Measurements from ENCODE around the gene POLN. TPM values are rescaled to one million over a fixed set of nuclear protein-coding genes. Genes with fewer than 3 reads are reported as not detected.

Gene POLN
- polyA plus RNA-seq: 2.8 and 9.1 TPM in 2 replicates

DNA sequence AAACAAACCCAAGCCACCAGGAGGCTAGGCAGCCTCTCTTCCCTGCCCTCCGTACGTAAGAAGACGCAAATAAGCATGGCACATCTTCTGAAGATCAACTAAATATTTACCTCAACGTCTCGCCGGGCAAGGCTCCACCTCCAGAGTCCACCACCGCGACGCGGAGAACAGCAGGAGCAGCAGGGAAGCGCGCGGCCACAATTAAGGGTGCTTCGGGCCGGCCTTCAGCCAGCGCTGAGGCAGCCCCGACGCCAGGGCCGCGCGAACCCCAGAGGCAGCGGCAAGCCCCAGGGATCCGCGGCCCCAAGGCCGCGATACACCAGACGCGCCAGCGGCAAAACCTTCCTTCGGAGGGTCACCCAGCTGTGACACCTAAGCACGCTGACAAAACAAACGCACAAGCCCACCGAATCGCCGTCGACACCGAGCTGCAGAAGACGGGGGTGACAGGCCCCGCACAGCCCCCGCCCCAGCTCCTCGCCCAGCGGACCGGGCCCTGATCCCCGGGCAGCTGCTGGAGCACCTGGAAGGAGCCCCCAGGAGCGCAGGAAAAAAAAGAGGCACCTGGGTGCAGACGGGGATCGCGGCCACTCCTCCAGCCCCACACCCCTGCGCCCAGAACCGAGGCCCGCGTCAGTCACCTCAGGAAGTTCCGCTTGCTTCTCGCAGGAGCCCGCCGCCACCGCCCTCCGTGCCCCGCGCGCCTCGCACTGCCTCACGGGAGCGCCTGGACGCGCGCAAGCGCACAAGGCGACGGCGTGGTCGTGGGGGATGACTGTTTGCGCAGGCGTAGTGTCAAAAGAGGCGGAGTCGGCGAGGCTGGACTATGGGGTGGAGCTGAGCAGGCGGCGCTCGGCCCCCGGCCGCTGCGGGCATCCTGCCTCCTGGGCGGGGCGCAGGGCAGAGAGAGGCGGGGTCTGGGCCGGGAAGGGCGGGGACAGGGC lies at the start of gene POLN, which contains the start of gene HAUS3:
TSS of gene POLN (minus strand) at position 712 of the 944 bp plus-strand sequence. CDS start 12,890 bp downstream, outside the sequence.
TSS of gene HAUS3 (minus strand) at position 712 of the 944 bp plus-strand sequence. CDS start 1,175 bp downstream, outside the sequence.

DNA sequence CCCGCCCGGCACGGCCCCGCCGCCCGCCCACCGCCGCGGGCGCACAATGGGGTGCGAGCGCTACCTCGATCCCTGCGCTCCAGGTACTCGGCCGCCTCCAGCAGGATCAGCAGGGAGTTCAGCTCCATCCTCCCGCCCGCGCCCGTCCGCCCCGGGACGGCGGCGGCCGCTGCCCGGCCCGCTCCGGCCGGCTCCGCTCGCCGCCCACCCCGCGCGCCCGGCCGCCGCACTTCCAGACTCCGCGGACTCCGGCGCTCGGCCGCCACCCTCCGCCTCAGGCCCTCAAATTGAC lies 19.9 kb upstream of the POLN start, which contains the start of gene MXD4:
TSS of gene MXD4 (minus strand) at position 257 of the 292 bp plus-strand sequence. CDS start at position 128, 129 bp downstream.

DNA sequence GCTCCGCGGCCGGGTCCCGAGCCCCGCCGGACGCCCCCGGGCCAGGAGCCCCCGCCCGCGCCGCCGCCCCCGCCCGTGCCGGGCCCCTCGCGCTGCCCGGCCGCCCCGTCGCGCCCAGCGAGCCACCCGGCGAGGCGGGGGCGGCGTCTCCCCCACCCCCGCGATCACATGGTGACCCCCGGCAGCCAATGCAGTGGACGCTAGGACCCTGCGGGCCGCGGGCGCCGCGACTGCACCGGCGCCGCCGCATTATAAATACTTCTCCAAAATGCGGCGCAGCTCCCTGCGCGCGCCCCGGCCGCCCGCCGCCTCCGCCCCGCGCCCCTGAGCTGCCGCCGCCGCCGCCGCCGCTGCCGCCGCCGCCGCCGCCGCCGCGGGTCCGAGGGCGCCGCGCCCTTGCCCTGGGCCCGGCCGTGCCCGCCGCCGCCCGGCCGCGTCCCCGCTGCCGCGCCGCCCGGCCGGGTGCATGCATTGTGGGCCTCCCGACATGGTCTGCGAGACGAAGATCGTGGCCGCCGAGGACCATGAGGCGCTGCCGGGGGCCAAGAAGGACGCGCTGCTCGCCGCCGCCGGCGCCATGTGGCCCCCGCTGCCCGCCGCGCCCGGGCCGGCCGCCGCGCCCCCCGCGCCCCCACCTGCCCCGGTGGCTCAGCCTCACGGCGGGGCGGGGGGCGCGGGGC lies 182.7 kb downstream of the POLN start, which contains the start of gene NAT8L:
TSS of gene NAT8L (plus strand) at position 282 of the 680 bp plus-strand sequence. CDS start at position 467, 185 bp downstream.

Other genes with a start within 250 kb of the POLN start
- 3.6 and 4.1 TPM in 2 replicates for gene NELFA, start 233.1 kb downstream of the POLN start, polyA plus RNA-seq
- 3.7 and 6.3 TPM in 2 replicates for gene NAT8L, start 182.8 kb downstream of the POLN start, polyA plus RNA-seq
- 4.7 and 6.1 TPM in 2 replicates for gene HAUS3, start within 50 bp of the POLN start, polyA plus RNA-seq
- 0.17 and 0.34 TPM in 2 replicates for gene MXD4, start 20.0 kb upstream of the POLN start, polyA plus RNA-seq
- 7.0 and 11.5 TPM in 2 replicates for gene ZFYVE28, start 176.5 kb upstream of the POLN start, polyA plus RNA-seq
- gene CFAP99, start 176.8 kb upstream of the POLN start, polyA plus RNA-seq: 0.32 and 1.3 TPM in 2 replicates
- 22.7 and 39.4 TPM in 2 replicates for gene RNF4, start 227.0 kb upstream of the POLN start, polyA plus RNA-seq

All from Purkinje cell (primary cell).